Osteocyte (in vitro differentiated cells): ENCODE results near the gene TMEM222. TPM values are rescaled to one million over a fixed set of nuclear protein-coding genes. Genes with fewer than 3 reads are reported as not detected.

Experiments
- DNase-seq: peaks from one replicate; pipeline ENCODE4 v3.0.0; 2021; ENCODE audit warnings: mixed read lengths; ENCODE audit not compliant: unreplicated experiment; ENCODE audit errors: extremely low spot score
- H3K27ac Mint-ChIP-seq: one replicate; pipeline ENCODE4 v1.8.0; 2021; ENCODE audit warnings: mild to moderate bottlenecking, mixed read lengths; ENCODE audit not compliant: unreplicated experiment
- H3K27me3 Mint-ChIP-seq: one replicate; pipeline ENCODE4 v1.8.0; 2021; ENCODE audit warnings: mixed read lengths; ENCODE audit not compliant: unreplicated experiment
- H3K36me3 Mint-ChIP-seq: one replicate; pipeline ENCODE4 v1.8.0; 2021; ENCODE audit warnings: mixed read lengths; ENCODE audit not compliant: unreplicated experiment
- H3K4me1 Mint-ChIP-seq: one replicate; pipeline ENCODE4 v1.8.0; 2021; ENCODE audit warnings: mixed read lengths; ENCODE audit not compliant: unreplicated experiment
- H3K4me3 Mint-ChIP-seq: one replicate; pipeline ENCODE4 v1.8.0; 2021; ENCODE audit warnings: mild to moderate bottlenecking, moderate library complexity, mixed read lengths; ENCODE audit not compliant: unreplicated experiment
- H3K9me3 Mint-ChIP-seq: one replicate; pipeline ENCODE4 v1.8.0; 2021; ENCODE audit warnings: mixed read lengths; ENCODE audit not compliant: unreplicated experiment
- total RNA-seq: library from RNA; stranded (reverse); gene quantifications from 2 replicates; pipeline ENCODE4 v1.2.1, GENCODE V29; 2021
- TF ChIP-seq, protein P1 (sequence below): fragments of 200-600 bp; sonication (generic); IDR thresholded peaks from 2 replicates; pipeline ENCODE4 v1.5.0; 2021; ENCODE audit warnings: antibody characterized with exemption, mild to moderate bottlenecking, moderate library complexity

The TMEM222 gene
- total RNA-seq, 1 donor from 2014 or later = 46.5 TPM

DNA sequence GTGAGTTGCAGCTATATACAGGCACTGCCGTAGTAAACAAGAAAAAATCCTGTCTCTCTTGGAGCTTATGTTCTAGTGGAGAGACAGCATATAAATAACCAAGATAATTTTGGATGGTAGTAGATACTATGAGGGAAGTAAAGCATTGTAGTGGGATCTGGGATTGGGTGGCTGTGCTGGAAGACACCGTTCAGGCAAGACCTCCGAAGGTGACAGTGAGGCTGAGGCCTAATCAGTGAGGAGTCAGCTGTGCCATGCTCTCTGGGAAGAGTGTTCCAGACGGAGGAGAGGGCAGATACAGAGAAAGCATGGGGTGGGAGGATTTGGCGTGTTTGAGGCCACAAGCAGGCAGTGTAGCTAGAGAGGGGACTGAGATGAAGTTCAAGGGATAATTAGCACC lies 6.0 kb downstream of the TMEM222 start:
- peaks cover 15% of the 10 kb centered on the region for H3K36me3 Mint-ChIP-seq
- no peak overlapping the region for H3K4me3 Mint-ChIP-seq
- H3K27ac Mint-ChIP-seq = no peak overlapping the region
- H3K27me3 Mint-ChIP-seq = no peaks in the 10 kb centered on the region
- peaks cover 9% of the 10 kb centered on the region for H3K4me1 Mint-ChIP-seq
- no peaks in the 10 kb centered on the region for H3K9me3 Mint-ChIP-seq
- TF ChIP-seq, protein P1, sequence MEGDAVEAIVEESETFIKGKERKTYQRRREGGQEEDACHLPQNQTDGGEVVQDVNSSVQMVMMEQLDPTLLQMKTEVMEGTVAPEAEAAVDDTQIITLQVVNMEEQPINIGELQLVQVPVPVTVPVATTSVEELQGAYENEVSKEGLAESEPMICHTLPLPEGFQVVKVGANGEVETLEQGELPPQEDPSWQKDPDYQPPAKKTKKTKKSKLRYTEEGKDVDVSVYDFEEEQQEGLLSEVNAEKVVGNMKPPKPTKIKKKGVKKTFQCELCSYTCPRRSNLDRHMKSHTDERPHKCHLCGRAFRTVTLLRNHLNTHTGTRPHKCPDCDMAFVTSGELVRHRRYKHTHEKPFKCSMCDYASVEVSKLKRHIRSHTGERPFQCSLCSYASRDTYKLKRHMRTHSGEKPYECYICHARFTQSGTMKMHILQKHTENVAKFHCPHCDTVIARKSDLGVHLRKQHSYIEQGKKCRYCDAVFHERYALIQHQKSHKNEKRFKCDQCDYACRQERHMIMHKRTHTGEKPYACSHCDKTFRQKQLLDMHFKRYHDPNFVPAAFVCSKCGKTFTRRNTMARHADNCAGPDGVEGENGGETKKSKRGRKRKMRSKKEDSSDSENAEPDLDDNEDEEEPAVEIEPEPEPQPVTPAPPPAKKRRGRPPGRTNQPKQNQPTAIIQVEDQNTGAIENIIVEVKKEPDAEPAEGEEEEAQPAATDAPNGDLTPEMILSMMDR = no peak
- DNase-seq = no peak

DNA sequence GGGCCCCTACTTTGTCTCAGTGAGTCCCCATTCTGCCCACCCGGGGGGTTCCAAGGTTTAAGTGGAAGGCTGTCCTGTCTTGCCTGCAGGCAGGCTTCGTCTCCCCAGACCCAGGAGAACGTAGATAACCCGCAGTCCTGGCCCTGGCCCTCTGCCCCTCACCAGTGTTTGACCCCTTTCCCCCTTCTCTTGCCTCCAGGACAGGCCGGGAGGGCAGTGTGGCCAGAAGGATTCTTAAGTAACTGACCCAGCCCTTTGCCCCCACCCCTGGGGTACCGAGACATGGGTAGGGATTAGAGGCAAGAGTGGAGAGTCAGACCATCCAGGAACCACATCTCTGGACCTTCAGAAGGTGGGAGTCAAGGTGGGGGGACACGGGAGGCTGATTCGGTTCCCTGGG lies 8.8 kb downstream of the TMEM222 start:
- H3K9me3 Mint-ChIP-seq = no peaks in the 10 kb centered on the region
- H3K4me3 Mint-ChIP-seq = no peak overlapping the region
- H3K27me3 Mint-ChIP-seq = no peaks in the 10 kb centered on the region
- TF ChIP-seq, protein P1 = no peak
- DNase-seq = no peak
- H3K4me1 Mint-ChIP-seq = no peaks in the 10 kb centered on the region
- H3K27ac Mint-ChIP-seq = no peak overlapping the region
- peaks cover 15% of the 10 kb centered on the region for H3K36me3 Mint-ChIP-seq

DNA sequence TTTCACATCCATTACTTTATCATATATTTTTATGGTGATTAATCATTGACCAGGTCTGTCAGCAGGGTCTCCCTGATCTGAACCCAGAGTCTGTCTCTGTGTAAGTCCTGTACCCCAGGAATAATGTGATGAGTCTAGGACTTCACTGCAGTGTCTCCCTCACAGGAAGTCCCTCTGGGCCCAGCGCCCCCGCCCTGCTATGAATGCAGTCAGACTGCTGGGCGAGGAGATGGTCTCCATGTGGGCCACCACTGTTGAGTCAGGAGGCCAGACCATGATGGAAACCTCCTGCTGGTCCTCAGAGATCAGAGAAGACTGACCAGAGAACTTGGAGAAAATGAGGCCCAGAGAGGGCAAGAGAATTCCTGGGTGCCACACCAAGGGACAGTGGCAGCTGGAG lies 9.5 kb downstream of the TMEM222 start:
- Mint-ChIP-seq H3K36me3 (peaks cover 11% of the 10 kb centered on the region), H3K4me1 (no peaks in the 10 kb centered on the region), H3K27ac (no peak overlapping the region), H3K9me3 (no peaks in the 10 kb centered on the region), H3K4me3 (no peak overlapping the region), H3K27me3 (no peaks in the 10 kb centered on the region)
- TF ChIP-seq, protein P1 = no peak
- no peak for DNase-seq

DNA sequence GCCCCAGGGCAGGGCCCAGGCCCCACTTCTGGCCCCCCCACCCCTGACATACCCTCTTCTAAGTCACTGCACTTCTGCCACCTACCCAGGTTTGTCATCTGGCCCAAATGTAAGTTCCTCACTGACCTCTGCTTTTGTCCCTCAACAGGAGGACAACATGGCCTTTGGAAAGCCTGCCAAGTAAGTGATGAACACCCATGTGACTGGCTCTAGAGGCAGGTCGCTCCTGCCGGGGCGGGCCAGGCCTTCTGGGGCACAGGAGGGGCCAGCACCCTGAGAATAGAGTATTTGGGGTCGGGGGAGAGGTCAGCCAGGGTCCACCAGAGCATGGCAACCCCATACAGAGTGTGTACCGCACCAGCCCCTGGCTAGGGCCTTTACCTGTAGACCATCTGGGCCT lies 10.0 kb downstream of the TMEM222 start:
- no peak for DNase-seq
- Mint-ChIP-seq H3K27ac (no peak overlapping the region), H3K36me3 (peaks cover 16% of the 10 kb centered on the region), H3K9me3 (no peaks in the 10 kb centered on the region), H3K27me3 (no peaks in the 10 kb centered on the region), H3K4me1 (no peaks in the 10 kb centered on the region), H3K4me3 (no peak overlapping the region)
- TF ChIP-seq, protein P1 = no peak

DNA sequence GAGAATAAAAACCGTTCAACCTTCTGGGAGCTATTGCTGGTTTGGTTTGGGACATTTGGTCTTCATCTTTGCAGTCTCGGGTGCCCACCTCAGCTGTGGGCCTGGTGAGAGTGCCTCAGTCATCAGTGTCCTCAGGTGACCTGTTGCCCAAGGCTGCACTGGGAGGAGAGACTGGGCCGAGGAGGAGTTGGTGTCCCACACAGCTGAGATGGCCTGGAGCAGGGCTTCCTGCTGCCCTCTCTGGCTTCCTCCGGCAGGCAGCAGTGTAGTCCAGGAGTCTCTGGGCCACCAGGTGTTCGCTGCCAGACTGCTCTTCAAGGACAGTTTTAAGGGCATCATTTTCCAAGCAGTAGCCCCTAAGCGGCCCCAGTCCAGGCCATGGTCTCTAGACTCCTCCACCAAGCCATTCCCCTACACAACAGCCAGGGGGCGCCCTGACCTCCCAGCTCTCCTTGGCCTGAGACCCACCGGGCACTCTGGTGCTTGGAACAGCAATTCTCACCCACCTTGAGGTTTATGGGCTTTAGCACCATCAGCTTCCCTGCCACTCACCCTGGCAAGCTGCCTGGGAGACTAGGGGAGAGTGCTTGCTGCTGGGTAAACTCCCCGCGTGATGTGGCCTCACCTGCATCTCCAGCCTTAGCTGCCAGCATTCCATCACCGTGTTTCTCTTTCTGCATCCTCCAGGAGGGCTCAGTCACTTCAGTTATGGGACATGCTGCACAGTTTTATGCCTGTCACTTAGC lies 10.7 kb downstream of the TMEM222 start:
- Mint-ChIP-seq H3K36me3 (peaks cover 17% of the 10 kb centered on the region), H3K27me3 (no peaks in the 10 kb centered on the region), H3K27ac (no peak overlapping the region), H3K4me1 (no peaks in the 10 kb centered on the region), H3K9me3 (no peaks in the 10 kb centered on the region), H3K4me3 (no peak overlapping the region)
- DNase-seq = no peak
- TF ChIP-seq, protein P1 = peak; percentile 81
